ENCODE data around the gene SNRNP25. TPM values are rescaled to one million over a fixed set of nuclear protein-coding genes. Genes with fewer than 3 reads are reported as not detected.

Gene SNRNP25
- total RNA-seq = 9.0 and 9.6 TPM in 2 replicates

GRCh38 chr16:53346-54236, at the start of gene SNRNP25, which contains the start of gene POLR3K:
Gene SNRNP25 (plus strand): TSS chr16:53828. CDS start chr16:54017, 189 bp downstream.
Gene POLR3K (minus strand): TSS chr16:53608. CDS start chr16:53586, 22 bp downstream.

GRCh38 chr16:72561-73548, 19.2 kb downstream of the SNRNP25 start, which contains the start of gene RHBDF1:
Gene RHBDF1 (minus strand): TSS chr16:72631. CDS start chr16:65015, 7,616 bp downstream.

GRCh38 chr16:77807-78443, 24.3 kb downstream of the SNRNP25 start, which contains the start of gene MPG:
Gene MPG (plus strand): TSS chr16:78225. CDS start chr16:78310, 85 bp downstream.

Small RNA genes lying within 50 kb of the gene (small RNA-seq; reads per million reads assigned to genes)
- gene MIR6859-4 (not detected), gene Z69720.2 (not detected)

Other genes with a start within 250 kb of the SNRNP25 start
- gene POLR3K, start 220 bp upstream of the SNRNP25 start, total RNA-seq = 0.97 and 1.1 TPM in 2 replicates
- 42.4 and 44.0 TPM in 2 replicates for gene RHBDF1, start 18.8 kb downstream of the SNRNP25 start, total RNA-seq
- 133 and 153 TPM in 2 replicates for gene MPG, start 24.4 kb downstream of the SNRNP25 start, total RNA-seq
- 10.0 and 14.8 TPM in 2 replicates for gene NPRL3, start 84.8 kb downstream of the SNRNP25 start, total RNA-seq
- not detected in 2 replicates for gene HBZ, start 98.8 kb downstream of the SNRNP25 start, total RNA-seq
- not detected in 2 replicates for gene HBM, start 112.2 kb downstream of the SNRNP25 start, total RNA-seq
- gene HBA2, start 119.0 kb downstream of the SNRNP25 start, total RNA-seq = not detected in 2 replicates
- gene HBA1, start 122.9 kb downstream of the SNRNP25 start, total RNA-seq = not detected in 2 replicates
- not detected in 2 replicates for gene HBQ1, start 126.6 kb downstream of the SNRNP25 start, total RNA-seq
- 30.8 and 40.6 TPM in 2 replicates for gene LUC7L, start 175.6 kb downstream of the SNRNP25 start, total RNA-seq
- 84.5 and 89.4 TPM in 2 replicates for gene FAM234A, start 181.0 kb downstream of the SNRNP25 start, total RNA-seq
- 2.2 and 3.2 TPM in 2 replicates for gene RGS11, start 222.1 kb downstream of the SNRNP25 start, total RNA-seq
- gene ARHGDIG, start 226.8 kb downstream of the SNRNP25 start, total RNA-seq = not detected in 2 replicates
- gene PDIA2, start 229.3 kb downstream of the SNRNP25 start, total RNA-seq = not detected in 2 replicates

Measured in hair follicle dermal papilla cell (primary cell).